PC-3 (cell line): Measurements from ENCODE around the gene NPIPB9. TPM values are rescaled to one million over a fixed set of nuclear protein-coding genes. Genes with fewer than 3 reads are reported as not detected.
"Not testable (repeated sequence)": the region's sequence is repeated elsewhere in the genome, so short reads cannot be mapped to it uniquely, and the experiment has no call there.

ENCODE experiments used
- ATAC-seq: fragments of 200-7000 bp; cut with Tn5 transposase; 2 replicates; pipeline ENCODE4 v1.9.1; 2020; ENCODE audit warnings: mild to moderate bottlenecking, moderate library complexity
- BruUV-seq: library from RNA; stranded (reverse); fragments of 400-500 nt; replicated peaks from 2 replicates; lab custom pipeline; 2021; lab: Mats Ljungman, UMichigan
- CTCF ChIA-PET: fragments of 300-600 bp; sonication (Branson Sonifier 250); formaldehyde crosslinking; loops from one replicate; lab custom pipeline; 2022; ENCODE audit warnings: antibody characterized with exemption; lab: Charles Lee
- POLR2A ChIA-PET: fragments of 300-600 bp; sonication (Branson Sonifier 250); formaldehyde crosslinking; loops from one replicate; lab custom pipeline; 2022; ENCODE audit warnings: antibody characterized with exemption; ENCODE audit not compliant: unreplicated experiment; lab: Charles Lee
- DNase-seq: peaks from one replicate; pipeline ENCODE4 v3.0.0-alpha.2; 2015
- H2AFZ ChIP-seq: fragments of 300-600 bp; sonication (generic); 2 replicates; pipeline ENCODE4 v1.6.0; 2016; ENCODE audit warnings: antibody characterized with exemption, low read length
- H3F3A ChIP-seq: fragments of 300-600 bp; sonication (generic); one replicate; pipeline ENCODE4 v1.6.0; 2017; ENCODE audit warnings: antibody characterized with exemption, low read length, control low read depth, mild to moderate bottlenecking; ENCODE audit not compliant: unreplicated experiment
- H3K27ac ChIP-seq: fragments of 300-600 bp; sonication (generic); 2 replicates; pipeline ENCODE4 v1.5.1; 2016; ENCODE audit warnings: mild to moderate bottlenecking, low read length
- H3K27me3 ChIP-seq: fragments of 300-600 bp; sonication (generic); 2 replicates; pipeline ENCODE4 v1.6.1; 2016; ENCODE audit warnings: low read length, mixed read lengths
- H3K36me3 ChIP-seq: fragments of 300-600 bp; sonication (generic); 2 replicates; pipeline ENCODE4 v1.6.1; 2016; ENCODE audit warnings: low read depth, mixed run types, low read length, mixed read lengths
- H3K4me1 ChIP-seq: fragments of 300-600 bp; sonication (generic); 2 replicates; pipeline ENCODE4 v1.5.1; 2016; ENCODE audit warnings: low read length; ENCODE audit not compliant: insufficient read depth
- H3K4me2 ChIP-seq: fragments of 300-600 bp; sonication (generic); 2 replicates; pipeline ENCODE4 v1.6.0; 2016; ENCODE audit warnings: low read length
- H3K4me3 ChIP-seq: fragments of 300-600 bp; sonication (generic); 2 replicates; pipeline ENCODE4 v1.5.1; 2016; ENCODE audit warnings: mild to moderate bottlenecking, low read length, mixed read lengths
- H3K79me2 ChIP-seq: fragments of 300-600 bp; sonication (generic); 2 replicates; pipeline ENCODE4 v1.6.1; 2017; ENCODE audit warnings: low read length, mixed read lengths
- H3K9ac ChIP-seq: fragments of 300-600 bp; sonication (generic); 2 replicates; pipeline ENCODE4 v1.6.0; 2016; ENCODE audit warnings: mild to moderate bottlenecking, low read length
- H3K9me2 ChIP-seq: fragments of 300-600 bp; sonication (generic); replicated peaks from 2 replicates; pipeline ENCODE4 v1.6.1; 2016; ENCODE audit warnings: mixed run types, low read length, mixed read lengths
- H3K9me3 ChIP-seq: fragments of 300-600 bp; sonication (generic); 2 replicates; pipeline ENCODE4 v1.6.1; 2016; ENCODE audit warnings: low read length, mixed read lengths
- H4K20me1 ChIP-seq: fragments of 300-600 bp; sonication (generic); 2 replicates; pipeline ENCODE4 v1.6.1; 2016; ENCODE audit warnings: low read length, mixed read lengths
- intact Hi-C: fragments of 100-400 bp; cut with micrococcal nuclease; formaldehyde crosslinking; loops from 2 replicates; pipeline ENCODE4 v1.9.0; 2023
- total RNA-seq: library from RNA; depleted of rRNA; stranded (reverse); fragments of >200 nt; gene quantifications from 2 replicates; pipeline ENCODE4 v1.2.3, GENCODE V29; 2014

Gene NPIPB9
- total RNA-seq, 1 experiment from 2014 or later: not detected

DNA sequence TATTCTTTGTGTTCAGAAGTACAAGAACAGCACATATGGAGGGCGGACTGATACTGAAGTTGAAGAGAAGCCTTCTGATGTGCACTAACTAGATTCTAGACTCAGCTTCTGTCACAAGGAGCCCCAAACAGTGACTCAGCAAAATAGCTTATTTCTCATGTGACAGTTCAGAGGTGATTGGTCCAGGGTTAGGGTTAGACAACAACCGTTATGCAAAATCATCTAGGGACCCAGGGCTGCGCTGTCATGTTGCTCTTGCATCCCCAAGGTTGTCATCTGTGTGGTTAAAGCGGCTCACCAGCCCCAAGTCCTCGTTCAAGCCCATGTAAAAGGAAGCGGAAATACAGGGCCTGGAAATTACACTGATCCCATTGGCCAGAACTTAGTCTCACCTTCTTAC lies 30.1 kb downstream of the NPIPB9 start:
- H3K27ac ChIP-seq, H3K4me3 ChIP-seq, DNase-seq, intact Hi-C loops, H2AFZ ChIP-seq, H3K4me2 ChIP-seq, H3K9me3 ChIP-seq, BruUV-seq, H3K79me2 ChIP-seq, H3K4me1 ChIP-seq, H3F3A ChIP-seq, H3K36me3 ChIP-seq, CTCF ChIA-PET, ATAC-seq, POLR2A ChIA-PET, H3K9me2 ChIP-seq, H4K20me1 ChIP-seq, H3K9ac ChIP-seq, H3K27me3 ChIP-seq: not testable (repeated sequence)

DNA sequence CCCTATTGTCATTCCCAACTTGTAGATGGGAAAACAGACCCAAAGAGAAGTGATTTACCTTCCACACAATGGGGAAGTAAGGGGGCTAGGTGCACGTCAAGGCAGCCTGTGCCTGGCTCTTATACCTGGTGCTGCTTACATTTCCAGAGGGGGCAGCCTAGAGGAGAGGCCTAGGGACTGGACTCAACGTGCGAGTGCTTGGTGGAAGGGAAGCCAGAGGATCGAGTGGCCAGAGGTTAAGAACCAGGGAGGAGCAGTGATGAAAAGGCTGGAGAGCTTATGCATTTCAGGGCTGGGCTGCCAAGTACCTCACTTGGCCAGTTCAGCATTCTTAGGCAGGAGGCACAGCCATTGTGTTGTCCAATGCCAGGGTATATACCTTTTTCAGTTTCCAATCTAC lies 30.8 kb downstream of the NPIPB9 start:
- H3K9ac ChIP-seq, BruUV-seq, ATAC-seq, POLR2A ChIA-PET, H3F3A ChIP-seq, H4K20me1 ChIP-seq, H3K9me2 ChIP-seq, H3K36me3 ChIP-seq, CTCF ChIA-PET, H3K79me2 ChIP-seq, H3K27ac ChIP-seq, H3K9me3 ChIP-seq, H3K4me3 ChIP-seq, H3K4me1 ChIP-seq, DNase-seq, H2AFZ ChIP-seq, intact Hi-C loops, H3K4me2 ChIP-seq, H3K27me3 ChIP-seq: not testable (repeated sequence)

DNA sequence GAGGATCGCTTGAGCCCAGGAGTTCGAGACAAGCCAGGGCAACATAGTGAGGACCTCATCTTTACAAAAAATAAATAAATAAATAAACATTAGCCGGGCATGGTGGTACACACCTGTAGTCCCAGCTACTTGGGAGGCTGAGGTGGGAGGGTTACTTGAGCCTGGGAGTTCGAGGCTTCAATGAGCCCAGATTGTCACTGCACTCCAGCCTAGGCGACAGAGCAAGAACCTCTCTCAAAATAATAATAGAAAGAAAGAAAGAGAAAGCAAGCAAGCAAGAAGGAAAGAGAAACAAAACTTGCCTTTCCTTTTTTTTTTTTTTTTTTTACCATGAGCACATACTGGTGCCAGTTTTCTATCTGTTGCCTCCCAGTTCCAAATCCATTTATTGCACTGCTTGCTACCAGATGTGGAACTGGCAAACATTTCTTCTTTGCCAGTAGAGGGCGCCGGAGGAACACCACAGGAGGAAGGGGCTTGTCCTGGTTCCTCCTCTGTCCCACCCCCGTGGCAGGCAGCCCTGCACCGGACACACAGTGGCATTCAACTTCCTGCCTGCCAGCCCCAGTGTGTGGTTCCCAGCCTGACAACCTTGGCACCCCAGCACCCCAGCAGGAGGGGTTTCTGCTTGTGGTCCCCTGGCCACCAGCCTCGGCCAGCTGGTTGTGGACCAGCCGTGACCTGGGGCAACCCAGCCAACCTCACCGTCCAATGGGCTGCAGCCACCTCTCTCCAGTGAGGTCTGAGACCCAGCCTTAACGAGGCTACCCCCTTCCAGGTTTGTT lies 50.8 kb downstream of the NPIPB9 start:
- H3K4me3 ChIP-seq, intact Hi-C loops, CTCF ChIA-PET, H3K4me2 ChIP-seq, H3K79me2 ChIP-seq, DNase-seq, H3K9ac ChIP-seq, H4K20me1 ChIP-seq, H3F3A ChIP-seq, POLR2A ChIA-PET, H3K27ac ChIP-seq, H3K27me3 ChIP-seq, H3K4me1 ChIP-seq, H3K9me3 ChIP-seq, BruUV-seq, H3K9me2 ChIP-seq, H3K36me3 ChIP-seq, H2AFZ ChIP-seq: not testable (repeated sequence)
- peak; percentile 63 for ATAC-seq

DNA sequence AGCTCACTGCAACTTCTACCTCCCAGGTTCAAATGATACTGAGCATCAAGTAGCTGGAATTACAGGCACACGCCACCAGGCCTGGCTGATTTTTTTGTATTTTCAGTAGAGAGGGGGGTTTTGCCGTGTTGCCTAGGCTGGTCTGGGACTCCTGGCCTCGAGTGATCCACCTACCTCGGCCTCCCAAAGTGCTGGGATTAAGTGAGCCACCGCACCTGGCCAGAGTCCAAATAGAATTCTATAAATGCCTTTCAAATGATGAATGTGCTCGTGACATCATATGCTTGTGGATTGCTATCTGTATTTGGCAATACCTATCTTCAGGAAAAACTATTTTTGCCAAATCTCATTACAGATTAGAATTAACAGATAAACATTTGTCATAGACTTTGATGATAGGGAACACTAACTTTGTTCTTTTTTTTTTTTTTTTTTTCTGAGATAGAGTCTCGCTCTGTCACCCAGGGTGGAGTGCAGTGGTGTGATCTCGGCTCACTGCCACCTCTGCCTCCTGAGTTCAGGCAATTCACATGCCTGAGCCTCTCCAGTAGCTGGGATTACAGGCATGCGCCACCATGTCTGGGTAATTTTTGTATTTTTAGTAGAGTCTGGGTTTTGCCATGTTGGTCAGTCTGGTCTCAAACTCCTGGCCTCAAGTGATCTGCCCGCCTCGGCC lies 56.0 kb downstream of the NPIPB9 start:
- H3K9me3 ChIP-seq, H4K20me1 ChIP-seq, H2AFZ ChIP-seq, DNase-seq, H3K36me3 ChIP-seq, H3K4me2 ChIP-seq, H3K9ac ChIP-seq, H3F3A ChIP-seq, POLR2A ChIA-PET, H3K27me3 ChIP-seq, H3K9me2 ChIP-seq, H3K79me2 ChIP-seq, intact Hi-C loops, CTCF ChIA-PET, H3K27ac ChIP-seq, BruUV-seq, H3K4me3 ChIP-seq, H3K4me1 ChIP-seq: not testable (repeated sequence)
- ATAC-seq: peak; percentile 39
